ENCODE results near the gene GAS6.
A peak's percentile ranks its signal among the peaks of the same experiment; 100 is the strongest.

The GAS6 gene

GRCh38 chr13:113817860-113818691 is 45.8 kb downstream of the GAS6 start:
- DNase-seq: no peak

GRCh38 chr13:113816946-113817859 is 46.7 kb downstream of the GAS6 start:
- peak; percentile 85 for DNase-seq

GRCh38 chr13:113816254-113816929 is 47.5 kb downstream of the GAS6 start:
- no peak for DNase-seq

GRCh38 chr13:113815151-113816058 is 48.5 kb downstream of the GAS6 start:
- DNase-seq: no peak

- no peak for DNase-seq
Observed at GRCh38 chr13:113814435-113814821, 49.4 kb downstream of the GAS6 start.

- DNase-seq: no peak
Observed at GRCh38 chr13:113813749-113814434, 50.0 kb downstream of the GAS6 start.

GRCh38 chr13:113813070-113813748 is 50.7 kb downstream of the GAS6 start:
- DNase-seq: no peak

GRCh38 chr13:113812178-113813040 is 51.5 kb downstream of the GAS6 start:
- DNase-seq: no peak

- DNase-seq: no peak
Observed at GRCh38 chr13:113811081-113811928, 52.6 kb downstream of the GAS6 start.

GRCh38 chr13:113810640-113811039 is 53.2 kb downstream of the GAS6 start:
- no peak for DNase-seq

GRCh38 chr13:113809934-113810333 is 53.9 kb downstream of the GAS6 start:
- peak; percentile 38 for DNase-seq

GRCh38 chr13:113808058-113808834 is 55.6 kb downstream of the GAS6 start:
- no peak for DNase-seq

- DNase-seq: no peak
Observed at GRCh38 chr13:113806526-113806925, 57.4 kb downstream of the GAS6 start.

GRCh38 chr13:113806104-113806471 is 57.8 kb downstream of the GAS6 start:
- no peak for DNase-seq

GRCh38 chr13:113805431-113806103 is 58.3 kb downstream of the GAS6 start:
- no peak for DNase-seq

GRCh38 chr13:113804703-113805430 is 59.0 kb downstream of the GAS6 start:
- no peak for DNase-seq

Data from NCI-H1694 treated with DMSO at 0.1 percent for 48 hours (cell line).